ENCODE results near the gene USP24. TPM values are rescaled to one million over a fixed set of nuclear protein-coding genes. Genes with fewer than 3 reads are reported as not detected.

The USP24 gene
- polyA plus RNA-seq, 1 donor (not counting 4 experiments of a cell fraction or from before 2014, with no cell fraction given) = 22.5 TPM

DNA sequence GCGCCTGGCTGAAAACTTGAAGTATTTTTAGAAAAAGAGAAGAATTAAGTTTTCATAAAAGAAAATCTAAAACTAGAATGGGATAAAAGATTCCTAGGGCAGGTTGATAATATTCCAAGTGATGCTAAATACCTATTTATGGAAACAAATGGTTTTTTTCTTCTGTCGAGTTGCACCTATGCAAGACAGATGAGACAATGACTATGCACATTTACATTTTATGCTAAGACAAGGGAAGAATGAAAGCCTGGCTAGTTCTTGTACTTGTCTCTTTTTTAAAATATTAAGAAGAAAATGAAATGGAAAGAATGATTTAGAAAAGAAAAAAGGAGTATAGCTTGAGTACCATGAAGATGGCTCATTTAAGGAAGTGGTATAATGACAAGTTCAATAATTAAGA lies 24.4 kb upstream of the USP24 start:
- Histone ChIP-seq H3K27me3 (ENCODE audit: control insufficient read depth, extremely low read depth, insufficient read depth, low read length) (no peaks in the 10 kb centered on the region), H2AFZ (ENCODE audit: control insufficient read depth, low read length) (no peak overlapping the region), H3K36me3 (ENCODE audit: control insufficient read depth in 2 of 2, extremely low read depth in 1 of 2, insufficient read depth in 2 of 2, low read length in 2 of 2) (no peaks in the 10 kb centered on the region), H3K9me3 (ENCODE audit: control insufficient read depth, low read depth, low read length) (no peaks in the 10 kb centered on the region), H3K27ac (ENCODE audit: control insufficient read depth, insufficient read depth, low read length) (no peak overlapping the region), H4K20me1 (ENCODE audit: control insufficient read depth, extremely low read depth, insufficient read depth, low read length) (no peaks in the 10 kb centered on the region), H3K9me1 (ENCODE audit: control insufficient read depth, extremely low read depth, insufficient read depth, low read length) (no peaks in the 10 kb centered on the region), H3K4me1 (ENCODE audit: control insufficient read depth, extremely low read depth, insufficient read depth, low read length) (peaks cover 13% of the 10 kb centered on the region), H3K4me2 (ENCODE audit: control insufficient read depth, extremely low read depth, insufficient read depth, low read depth, low read length) (no peak overlapping the region), H3K79me2 (ENCODE audit: control insufficient read depth, insufficient read depth, low read length) (no peaks in the 10 kb centered on the region), H3K4me3 (ENCODE audit: control insufficient read depth in 2 of 3, extremely low read depth in 1 of 3, insufficient read depth in 2 of 3, low read depth in 1 of 3, low read length in 3 of 3) (no peak overlapping the region), H3K9ac (ENCODE audit: control insufficient read depth, extremely low read depth, insufficient read depth, low read length) (no peak overlapping the region)
- dilution Hi-C loops (cut with MboI; ENCODE audit: extremely low pct_ligation_motif_present, low sequenced_read_pairs) = no loop called here
- FAIRE-seq (no peak), DNase-seq (ENCODE audit: low read depth, low spot score) (no peak)
- TF ChIP-seq, protein P1, sequence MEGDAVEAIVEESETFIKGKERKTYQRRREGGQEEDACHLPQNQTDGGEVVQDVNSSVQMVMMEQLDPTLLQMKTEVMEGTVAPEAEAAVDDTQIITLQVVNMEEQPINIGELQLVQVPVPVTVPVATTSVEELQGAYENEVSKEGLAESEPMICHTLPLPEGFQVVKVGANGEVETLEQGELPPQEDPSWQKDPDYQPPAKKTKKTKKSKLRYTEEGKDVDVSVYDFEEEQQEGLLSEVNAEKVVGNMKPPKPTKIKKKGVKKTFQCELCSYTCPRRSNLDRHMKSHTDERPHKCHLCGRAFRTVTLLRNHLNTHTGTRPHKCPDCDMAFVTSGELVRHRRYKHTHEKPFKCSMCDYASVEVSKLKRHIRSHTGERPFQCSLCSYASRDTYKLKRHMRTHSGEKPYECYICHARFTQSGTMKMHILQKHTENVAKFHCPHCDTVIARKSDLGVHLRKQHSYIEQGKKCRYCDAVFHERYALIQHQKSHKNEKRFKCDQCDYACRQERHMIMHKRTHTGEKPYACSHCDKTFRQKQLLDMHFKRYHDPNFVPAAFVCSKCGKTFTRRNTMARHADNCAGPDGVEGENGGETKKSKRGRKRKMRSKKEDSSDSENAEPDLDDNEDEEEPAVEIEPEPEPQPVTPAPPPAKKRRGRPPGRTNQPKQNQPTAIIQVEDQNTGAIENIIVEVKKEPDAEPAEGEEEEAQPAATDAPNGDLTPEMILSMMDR (optimal IDR thresholded peaks at IDR 0.05 in 1 of 3, IDR thresholded peaks at IDR 0.05 in 1 of 3, conservative IDR thresholded peaks at IDR 0.05 in 1 of 3; ENCODE audit: extremely low read depth in 1 of 3, insufficient read depth in 2 of 3, low read length in 3 of 3) = no peak
- TF ChIP-seq EZH2 (IDR thresholded peaks at IDR 0.05; ENCODE audit: low read length) = no peak

DNA sequence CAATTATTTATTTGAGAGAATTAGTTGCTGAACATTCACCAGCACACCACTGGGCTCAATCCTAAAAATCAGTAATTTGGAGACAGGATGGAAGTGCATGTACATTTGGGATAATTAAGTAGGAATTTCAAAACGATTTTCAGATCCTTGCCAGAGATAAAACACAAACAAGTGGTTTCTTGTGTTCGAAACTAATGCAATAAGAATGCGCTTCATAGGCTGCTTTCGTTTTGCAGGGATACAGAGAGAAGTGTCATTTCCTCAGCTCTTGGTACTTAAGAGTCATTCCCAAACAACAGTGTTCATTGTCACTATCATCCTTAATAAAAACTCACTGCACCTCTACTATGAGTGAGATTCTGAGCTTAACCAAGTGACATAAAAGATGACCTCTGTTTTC lies 20.6 kb upstream of the USP24 start:
- no peak for DNase-seq (ENCODE audit: low read depth, low spot score)

More for the DNA sequence above, 20.6 kb upstream of the USP24 start:
- TF ChIP-seq, protein P1 (optimal IDR thresholded peaks at IDR 0.05 in 1 of 3, IDR thresholded peaks at IDR 0.05 in 1 of 3, conservative IDR thresholded peaks at IDR 0.05 in 1 of 3; ENCODE audit: extremely low read depth in 1 of 3, insufficient read depth in 2 of 3, low read length in 3 of 3) = no peak
- no peak for TF ChIP-seq EZH2 (IDR thresholded peaks at IDR 0.05; ENCODE audit: low read length)
- Histone ChIP-seq H3K9me3 (ENCODE audit: control insufficient read depth, low read depth, low read length) (no peaks in the 10 kb centered on the region), H2AFZ (ENCODE audit: control insufficient read depth, low read length) (no peak overlapping the region), H3K4me3 (ENCODE audit: control insufficient read depth in 2 of 3, extremely low read depth in 1 of 3, insufficient read depth in 2 of 3, low read depth in 1 of 3, low read length in 3 of 3) (peak overlapping the region in 2 of 3 experiments; percentile 11 to 53), H3K36me3 (ENCODE audit: control insufficient read depth in 2 of 2, extremely low read depth in 1 of 2, insufficient read depth in 2 of 2, low read length in 2 of 2) (no peaks in the 10 kb centered on the region), H3K9ac (ENCODE audit: control insufficient read depth, extremely low read depth, insufficient read depth, low read length) (no peak overlapping the region), H3K79me2 (ENCODE audit: control insufficient read depth, insufficient read depth, low read length) (no peaks in the 10 kb centered on the region), H3K9me1 (ENCODE audit: control insufficient read depth, extremely low read depth, insufficient read depth, low read length) (no peaks in the 10 kb centered on the region), H3K4me2 (ENCODE audit: control insufficient read depth, extremely low read depth, insufficient read depth, low read depth, low read length) (peak overlapping the region; percentile 82), H4K20me1 (ENCODE audit: control insufficient read depth, extremely low read depth, insufficient read depth, low read length) (no peaks in the 10 kb centered on the region), H3K27me3 (ENCODE audit: control insufficient read depth, extremely low read depth, insufficient read depth, low read length) (no peaks in the 10 kb centered on the region), H3K27ac (ENCODE audit: control insufficient read depth, insufficient read depth, low read length) (no peak overlapping the region), H3K4me1 (ENCODE audit: control insufficient read depth, extremely low read depth, insufficient read depth, low read length) (peaks cover 13% of the 10 kb centered on the region)
- FAIRE-seq = peak; percentile 79
- dilution Hi-C loops (cut with MboI; ENCODE audit: extremely low pct_ligation_motif_present, low sequenced_read_pairs) = no loop called here

Data from keratinocyte (primary cell).